K562 (cell line): Measurements from ENCODE around the gene YAF2. TPM values are rescaled to one million over a fixed set of nuclear protein-coding genes. Genes with fewer than 3 reads are reported as not detected.
A peak's percentile ranks its signal among the peaks of the same experiment; 100 is the strongest.

Experiments used
- ATAC-seq: fragments of 200-7000 bp; cut with Tn5 transposase; 3 replicates; pipeline ENCODE4 v1.9.1; 2020; ENCODE audit warnings: moderate library complexity
- BruUV-seq: library from RNA; stranded (reverse); fragments of 400-500 nt; replicated peaks from 2 replicates; lab custom pipeline; 2021; lab: Mats Ljungman, UMichigan
- CTCF ChIA-PET: fragments of 300-600 bp; formaldehyde crosslinking; extraction: SDS; loops from one replicate; lab custom pipeline; 2021; ENCODE audit warnings: low intra/inter-chr PET ratio; lab: Yijun Ruan, JAX
- POLR2A ChIA-PET: fragments of 300-600, 350-650 bp; sonication (Branson Sonifier 250); formaldehyde crosslinking; extraction: SDS; loops from one replicate; lab custom pipeline; 2021; ENCODE audit warnings: antibody characterized with exemption, inconsistent platforms; lab: Yijun Ruan, JAX
- DNase-seq, 4 experiments: peaks; one replicate each; pipeline versions ENCODE4 v3.0.0 to v3.0.0-alpha.2; 2011 to 2018; ENCODE audit warnings: low spot score in 3 of 4, mixed read lengths in 3 of 4; ENCODE audit errors: extremely low read depth in 1 of 4
- FAIRE-seq: peaks from 2 replicates; lab custom pipeline; 2011; peaks lifted over from hg19 to GRCh38; lab: Jason Lieb, UNC
- H2AFZ ChIP-seq: 2 replicates; pipeline ENCODE4 v1.6.0; 2011; ENCODE audit warnings: low read depth, low read length, control low read depth, inconsistent platforms
- H3K27ac ChIP-seq: fragments of 200-600 bp; 3 replicates; pipeline ENCODE4 v1.8.0; 2011; ENCODE audit warnings: low read depth, mild to moderate bottlenecking, control low read depth, inconsistent platforms, low read length, moderate library complexity, mixed read lengths; ENCODE audit errors: extremely low read depth
- H3K27me3 ChIP-seq, 2 experiments: fragments of 300-600 bp in 1 of 2; 2 replicates in 1 of 2; 3 replicates in 1 of 2; pipeline versions ENCODE4 v1.6.0 to v1.8.0; 2011; ENCODE audit warnings: inconsistent platforms in 2 of 2, low read length in 2 of 2, mild to moderate bottlenecking in 1 of 2, mixed read lengths in 1 of 2, moderate library complexity in 1 of 2; ENCODE audit not compliant: control insufficient read depth in 2 of 2, insufficient read depth in 2 of 2
- H3K36me3 ChIP-seq: fragments of 300-600 bp; 3 replicates; pipeline ENCODE4 v1.8.0; 2011; ENCODE audit warnings: mild to moderate bottlenecking, low read length, inconsistent platforms; ENCODE audit not compliant: control insufficient read depth, insufficient read depth
- H3K4me1 ChIP-seq, 2 experiments: fragments of 200-600 bp in 1 of 2; replicated peaks in 1 of 2; 2 replicates in 1 of 2; 3 replicates in 1 of 2; pipeline versions ENCODE4 v1.5.1 to v1.8.0; 2011; ENCODE audit warnings: inconsistent platforms in 2 of 2, low read length in 2 of 2, mild to moderate bottlenecking in 1 of 2, mixed read lengths in 1 of 2, moderate library complexity in 1 of 2; ENCODE audit not compliant: control insufficient read depth in 2 of 2, insufficient read depth in 2 of 2
- H3K4me2 ChIP-seq: 2 replicates; pipeline ENCODE4 v1.6.1; 2011; ENCODE audit warnings: low read length, control low read depth, inconsistent platforms, mixed read lengths; ENCODE audit not compliant: insufficient read depth
- H3K4me3 ChIP-seq: fragments of 200-600 bp; sonication (generic), shearing (Covaris generic); 2 replicates; pipeline ENCODE4 v1.5.1; 2016; ENCODE audit warnings: control low read depth, inconsistent platforms
- H3K79me2 ChIP-seq: fragments of 200-600 bp; 3 replicates; pipeline ENCODE4 v1.8.0; 2011; ENCODE audit warnings: low read length, inconsistent platforms; ENCODE audit not compliant: control insufficient read depth, insufficient read depth
- H3K9ac ChIP-seq, 2 experiments: 2 replicates each; pipeline versions ENCODE4 v1.6.0 to v1.6.1; 2011; ENCODE audit warnings: low read depth in 2 of 2, low read length in 2 of 2, control low read depth in 1 of 2, inconsistent platforms in 1 of 2, mild to moderate bottlenecking in 1 of 2, mixed read lengths in 1 of 2; ENCODE audit not compliant: insufficient read depth in 1 of 2
- H3K9me1 ChIP-seq: one replicate; pipeline ENCODE4 v1.6.0; 2011; ENCODE audit warnings: inconsistent platforms, mild to moderate bottlenecking, low read length, moderate library complexity; ENCODE audit not compliant: control insufficient read depth, insufficient read depth
- H3K9me3 ChIP-seq: replicated peaks from 2 replicates; pipeline ENCODE4 v1.5.1; 2011; ENCODE audit warnings: low read depth, low read length, inconsistent platforms; ENCODE audit not compliant: control insufficient read depth, insufficient read depth
- H4K20me1 ChIP-seq: replicated peaks from 2 replicates; pipeline ENCODE4 v1.6.1; 2011; ENCODE audit warnings: low read length, inconsistent platforms, mixed read lengths; ENCODE audit not compliant: control insufficient read depth, insufficient read depth
- CBFA2T2 ChIP-seq: fragments of 450-650 bp; conservative IDR thresholded peaks from 2 replicates; pipeline ENCODE4 v1.6.1; 2017; ENCODE audit warnings: mild to moderate bottlenecking
- ELF4 ChIP-seq: fragments of 450-650 bp; formaldehyde crosslinking; IDR thresholded peaks from 2 replicates; pipeline ENCODE4 v1.4.0; 2022; ENCODE audit warnings: missing genetic modification characterization
- WGBS: fragments of 100-300 bp; shearing (Covaris generic); methylation state at CpG from one replicate; pipeline ENCODE4 v1.1.6; 2016; ENCODE audit warnings: low coverage, mixed read lengths; ENCODE audit not compliant: insufficient coverage; ENCODE audit errors: missing lambda C conversion rate; 5-methylcytosine and 5-hydroxymethylcytosine counted together
- in situ Hi-C: fragments of 300-500 bp; cut with MboI; formaldehyde crosslinking; loops from 4 replicates; pipeline ENCODE4 v1.15.0; 2018; ENCODE audit warnings: inconsistent platforms, mixed read lengths
- intact Hi-C: fragments of 100-400 bp; cut with micrococcal nuclease; formaldehyde crosslinking; loops from 2 replicates; pipeline ENCODE4 v1.14.2; 2022
- polyA plus RNA-seq, 8 experiments: library from polyadenylated mRNA; depleted of rRNA in 4 of 8; stranded (reverse) in 5 of 8; unstranded in 3 of 8; fragments of >200 nt; fragmentation: Nextera tagmentation in 2 of 8; fragmentation: Illumina TruSeq in 1 of 8; extraction: Ambion mirVana in 2 of 8; extraction: Trizol in 1 of 8; gene quantifications; 2 replicates each; pipeline versions ENCODE4 v1.2.1 to v1.2.3, GENCODE V29; 2011 to 2014; ENCODE audit warnings: inconsistent platforms in 1 of 8, missing spikeins in 1 of 8
- total RNA-seq, 7 experiments: library from RNA; depleted of rRNA in 6 of 7; stranded (reverse); fragments of >200 nt in 6 of 7; fragmentation: Illumina TruSeq in 2 of 7; extraction: Trizol in 2 of 7; gene quantifications; 2 replicates each; pipeline versions ENCODE4 v1.2.1 to v1.2.3, GENCODE V29; 2011 to 2021; ENCODE audit warnings: low replicate concordance in 1 of 7
- TF ChIP-seq, protein P1 (sequence below), 3 experiments: IDR thresholded peaks in 2 of 3; conservative IDR thresholded peaks in 1 of 3; 2 replicates each; pipeline ENCODE4 v1.5.1; 2011 to 2012; ENCODE audit warnings: low read length in 3 of 3, mild to moderate bottlenecking in 3 of 3, control low read depth in 2 of 3, improper control_type of control experiment in 1 of 3, inconsistent platforms in 1 of 3, low read depth in 1 of 3, mixed read lengths in 1 of 3, moderate library complexity in 1 of 3; ENCODE audit not compliant: insufficient read depth in 2 of 3
- TF ChIP-seq, protein P2 (sequence below): fragments of 450-650 bp; IDR thresholded peaks from 2 replicates; pipeline ENCODE4 v1.6.1; 2016; ENCODE audit warnings: borderline replicate concordance
- TF ChIP-seq, protein P3 (sequence below): fragments of 450-650 bp; IDR thresholded peaks from 2 replicates; pipeline ENCODE4 v1.6.1; 2016; ENCODE audit warnings: low read depth
- TF ChIP-seq, protein P4 (sequence below): fragments of 250-450 bp; sonication (Bioruptor Pico); IDR thresholded peaks from 2 replicates; pipeline ENCODE4 v1.8.0; 2022; ENCODE audit warnings: moderate library complexity, mild to moderate bottlenecking, inconsistent platforms

Gene YAF2
- total and polyA plus RNA-seq, 9 of the 15 experiments (the other 6 are each of a cell fraction or from before 2014, with no cell fraction given): 10.6 to 26.4 (median 21.3) TPM

DNA sequence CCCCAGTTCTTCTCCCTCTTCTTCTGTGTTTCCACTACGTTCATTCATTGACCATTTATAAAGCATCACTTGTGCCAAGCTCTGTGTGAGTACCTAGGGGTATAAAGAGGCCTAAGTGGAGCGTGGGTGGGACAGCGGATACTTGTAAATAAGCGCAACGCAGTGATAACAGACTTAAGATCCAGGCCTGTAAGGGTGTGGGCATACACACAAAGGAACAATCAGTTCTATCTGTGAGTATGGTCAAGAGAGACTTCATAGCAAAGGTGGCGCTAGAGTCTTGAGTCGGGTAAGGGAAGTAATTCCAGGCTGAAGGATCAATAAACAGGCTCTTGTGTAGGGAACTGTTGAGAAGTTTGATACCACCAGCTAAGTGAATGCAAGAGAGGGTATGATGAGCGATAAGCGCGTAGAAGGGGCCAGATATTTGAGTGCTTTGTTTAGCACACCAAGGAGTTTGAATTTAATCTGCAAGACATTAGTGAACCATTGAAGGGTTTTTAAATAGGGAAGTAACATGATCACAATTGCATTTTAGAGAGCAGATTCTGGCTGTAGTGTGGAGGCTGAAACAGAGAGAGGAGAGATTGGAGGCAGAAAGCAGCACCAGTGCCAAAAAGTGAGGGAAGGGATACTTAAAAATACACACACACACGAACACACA is 92.4 kb downstream of the YAF2 start (continued):
- TF ChIP-seq, protein P1, sequence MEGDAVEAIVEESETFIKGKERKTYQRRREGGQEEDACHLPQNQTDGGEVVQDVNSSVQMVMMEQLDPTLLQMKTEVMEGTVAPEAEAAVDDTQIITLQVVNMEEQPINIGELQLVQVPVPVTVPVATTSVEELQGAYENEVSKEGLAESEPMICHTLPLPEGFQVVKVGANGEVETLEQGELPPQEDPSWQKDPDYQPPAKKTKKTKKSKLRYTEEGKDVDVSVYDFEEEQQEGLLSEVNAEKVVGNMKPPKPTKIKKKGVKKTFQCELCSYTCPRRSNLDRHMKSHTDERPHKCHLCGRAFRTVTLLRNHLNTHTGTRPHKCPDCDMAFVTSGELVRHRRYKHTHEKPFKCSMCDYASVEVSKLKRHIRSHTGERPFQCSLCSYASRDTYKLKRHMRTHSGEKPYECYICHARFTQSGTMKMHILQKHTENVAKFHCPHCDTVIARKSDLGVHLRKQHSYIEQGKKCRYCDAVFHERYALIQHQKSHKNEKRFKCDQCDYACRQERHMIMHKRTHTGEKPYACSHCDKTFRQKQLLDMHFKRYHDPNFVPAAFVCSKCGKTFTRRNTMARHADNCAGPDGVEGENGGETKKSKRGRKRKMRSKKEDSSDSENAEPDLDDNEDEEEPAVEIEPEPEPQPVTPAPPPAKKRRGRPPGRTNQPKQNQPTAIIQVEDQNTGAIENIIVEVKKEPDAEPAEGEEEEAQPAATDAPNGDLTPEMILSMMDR (IDR thresholded peaks at IDR 0.05 in 2 of 3, conservative IDR thresholded peaks at IDR 0.05 in 1 of 3; ENCODE audit: insufficient read depth in 2 of 3, low read depth in 1 of 3, low read length in 3 of 3): peak; percentile 13 to 37 (median 32); a peak in 3 of 6 replicates
- TF ChIP-seq ELF4: no peak
- TF ChIP-seq, protein P2, sequence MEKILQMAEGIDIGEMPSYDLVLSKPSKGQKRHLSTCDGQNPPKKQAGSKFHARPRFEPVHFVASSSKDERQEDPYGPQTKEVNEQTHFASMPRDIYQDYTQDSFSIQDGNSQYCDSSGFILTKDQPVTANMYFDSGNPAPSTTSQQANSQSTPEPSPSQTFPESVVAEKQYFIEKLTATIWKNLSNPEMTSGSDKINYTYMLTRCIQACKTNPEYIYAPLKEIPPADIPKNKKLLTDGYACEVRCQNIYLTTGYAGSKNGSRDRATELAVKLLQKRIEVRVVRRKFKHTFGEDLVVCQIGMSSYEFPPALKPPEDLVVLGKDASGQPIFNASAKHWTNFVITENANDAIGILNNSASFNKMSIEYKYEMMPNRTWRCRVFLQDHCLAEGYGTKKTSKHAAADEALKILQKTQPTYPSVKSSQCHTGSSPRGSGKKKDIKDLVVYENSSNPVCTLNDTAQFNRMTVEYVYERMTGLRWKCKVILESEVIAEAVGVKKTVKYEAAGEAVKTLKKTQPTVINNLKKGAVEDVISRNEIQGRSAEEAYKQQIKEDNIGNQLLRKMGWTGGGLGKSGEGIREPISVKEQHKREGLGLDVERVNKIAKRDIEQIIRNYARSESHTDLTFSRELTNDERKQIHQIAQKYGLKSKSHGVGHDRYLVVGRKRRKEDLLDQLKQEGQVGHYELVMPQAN: no peak
- TF ChIP-seq CBFA2T2: no peak
- TF ChIP-seq, all 486 proteins: peak for 13

DNA sequence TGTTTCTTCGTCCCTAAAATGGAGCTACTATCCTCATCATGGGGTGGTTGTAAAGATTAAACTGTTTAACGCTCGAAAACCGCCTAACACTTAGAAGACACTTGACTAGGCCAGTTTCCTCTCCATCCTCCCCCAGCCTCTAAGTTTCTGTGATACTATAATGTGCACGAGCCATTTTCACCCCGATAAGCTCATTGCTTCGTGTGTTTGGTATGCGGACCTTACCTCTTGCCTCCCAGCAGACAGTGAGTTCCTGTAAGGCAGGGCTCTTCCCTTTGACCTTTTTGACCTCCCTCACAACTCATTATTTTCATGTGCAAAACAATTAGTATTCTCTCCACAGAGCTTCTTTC is 92.9 kb downstream of the YAF2 start:
- BruUV-seq: TSS peak; percentile 95
- Histone ChIP-seq H3K4me2 (peak overlapping the region; percentile 84), H4K20me1 (peaks cover 13% of the 10 kb centered on the region), H3K9me3 (no peaks in the 10 kb centered on the region), H3K36me3 (no peaks in the 10 kb centered on the region), H3K27me3 (no peaks in the 10 kb centered on the region), H3K4me3 (peak overlapping the region; percentile 67), H3K4me1 (peaks cover 13 to 23% of the 10 kb centered on the region in 2 experiments; a peak in 4 of 5 replicates), H3K79me2 (peaks cover 22% of the 10 kb centered on the region), H3K9me1 (no peaks in the 10 kb centered on the region), H3K27ac (peak overlapping the region; percentile 74), H2AFZ (peak overlapping the region; percentile 98), H3K9ac (peak overlapping the region; percentile 78 to 87)
- in situ Hi-C loops: loop anchor here (25.0 kb wide), 1 partner anchor 417 kb away; no protein-coding TSS in a partner anchor
- ChIA-PET CTCF (no interaction called here), POLR2A (interaction anchor here (0.6 to 1.3 kb wide), 3 partner anchors 10 to 577 kb away, joined by 3 to 9 read pairs (median 3); no protein-coding TSS in a partner anchor)
- DNase-seq: peak in 2 of 4 experiments; percentile 26 to 41
- FAIRE-seq: peak; percentile 11
- WGBS: 1% methylated on average over 8 of the region's 8 CpGs
- peak; percentile 10 for ATAC-seq
- intact Hi-C loops: loop anchor here (2.0 kb wide), 2 partner anchors 94 to 182 kb away; partner anchors contain the start of genes PPHLN1, YAF2 and ZCRB1
- TF ChIP-seq, protein P3, sequence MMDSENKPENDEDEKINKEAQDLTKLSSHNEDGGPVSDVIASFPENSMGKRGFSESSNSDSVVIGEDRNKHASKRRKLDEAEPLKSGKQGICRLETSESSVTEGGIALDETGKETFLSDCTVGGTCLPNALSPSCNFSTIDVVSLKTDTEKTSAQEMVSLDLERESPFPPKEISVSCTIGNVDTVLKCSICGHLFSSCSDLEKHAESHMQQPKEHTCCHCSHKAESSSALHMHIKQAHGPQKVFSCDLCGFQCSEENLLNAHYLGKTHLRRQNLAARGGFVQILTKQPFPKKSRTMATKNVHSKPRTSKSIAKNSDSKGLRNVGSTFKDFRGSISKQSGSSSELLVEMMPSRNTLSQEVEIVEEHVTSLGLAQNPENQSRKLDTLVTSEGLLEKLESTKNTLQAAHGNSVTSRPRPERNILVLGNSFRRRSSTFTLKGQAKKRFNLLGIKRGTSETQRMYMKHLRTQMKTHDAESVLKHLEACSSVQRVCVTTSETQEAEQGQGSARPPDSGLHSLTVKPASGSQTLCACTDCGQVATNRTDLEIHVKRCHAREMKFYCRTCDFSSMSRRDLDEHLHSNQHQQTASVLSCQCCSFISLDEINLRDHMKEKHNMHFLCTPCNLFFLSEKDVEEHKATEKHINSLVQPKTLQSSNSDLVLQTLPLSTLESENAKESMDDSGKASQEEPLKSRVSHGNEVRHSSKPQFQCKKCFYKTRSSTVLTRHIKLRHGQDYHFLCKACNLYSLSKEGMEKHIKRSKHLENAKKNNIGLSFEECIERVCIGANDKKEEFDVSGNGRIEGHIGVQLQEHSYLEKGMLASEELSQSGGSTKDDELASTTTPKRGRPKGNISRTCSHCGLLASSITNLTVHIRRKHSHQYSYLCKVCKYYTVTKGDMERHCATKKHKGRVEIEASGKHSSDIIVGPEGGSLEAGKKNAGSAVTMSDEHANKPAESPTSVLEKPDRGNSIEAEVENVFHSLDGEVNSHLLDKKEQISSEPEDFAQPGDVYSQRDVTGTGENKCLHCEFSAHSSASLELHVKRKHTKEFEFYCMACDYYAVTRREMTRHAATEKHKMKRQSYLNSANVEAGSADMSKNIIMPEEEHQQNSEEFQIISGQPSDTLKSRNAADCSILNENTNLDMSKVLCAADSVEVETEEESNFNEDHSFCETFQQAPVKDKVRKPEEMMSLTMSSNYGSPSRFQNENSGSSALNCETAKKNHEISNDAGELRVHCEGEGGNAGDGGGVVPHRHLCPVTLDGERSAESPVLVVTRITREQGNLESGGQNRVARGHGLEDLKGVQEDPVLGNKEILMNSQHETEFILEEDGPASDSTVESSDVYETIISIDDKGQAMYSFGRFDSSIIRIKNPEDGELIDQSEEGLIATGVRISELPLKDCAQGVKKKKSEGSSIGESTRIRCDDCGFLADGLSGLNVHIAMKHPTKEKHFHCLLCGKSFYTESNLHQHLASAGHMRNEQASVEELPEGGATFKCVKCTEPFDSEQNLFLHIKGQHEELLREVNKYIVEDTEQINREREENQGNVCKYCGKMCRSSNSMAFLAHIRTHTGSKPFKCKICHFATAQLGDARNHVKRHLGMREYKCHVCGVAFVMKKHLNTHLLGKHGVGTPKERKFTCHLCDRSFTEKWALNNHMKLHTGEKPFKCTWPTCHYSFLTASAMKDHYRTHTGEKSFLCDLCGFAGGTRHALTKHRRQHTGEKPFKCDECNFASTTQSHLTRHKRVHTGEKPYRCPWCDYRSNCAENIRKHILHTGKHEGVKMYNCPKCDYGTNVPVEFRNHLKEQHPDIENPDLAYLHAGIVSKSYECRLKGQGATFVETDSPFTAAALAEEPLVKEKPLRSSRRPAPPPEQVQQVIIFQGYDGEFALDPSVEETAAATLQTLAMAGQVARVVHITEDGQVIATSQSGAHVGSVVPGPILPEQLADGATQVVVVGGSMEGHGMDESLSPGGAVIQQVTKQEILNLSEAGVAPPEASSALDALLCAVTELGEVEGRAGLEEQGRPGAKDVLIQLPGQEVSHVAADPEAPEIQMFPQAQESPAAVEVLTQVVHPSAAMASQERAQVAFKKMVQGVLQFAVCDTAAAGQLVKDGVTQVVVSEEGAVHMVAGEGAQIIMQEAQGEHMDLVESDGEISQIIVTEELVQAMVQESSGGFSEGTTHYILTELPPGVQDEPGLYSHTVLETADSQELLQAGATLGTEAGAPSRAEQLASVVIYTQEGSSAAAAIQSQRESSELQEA: no peak
- TF ChIP-seq, protein P4, sequence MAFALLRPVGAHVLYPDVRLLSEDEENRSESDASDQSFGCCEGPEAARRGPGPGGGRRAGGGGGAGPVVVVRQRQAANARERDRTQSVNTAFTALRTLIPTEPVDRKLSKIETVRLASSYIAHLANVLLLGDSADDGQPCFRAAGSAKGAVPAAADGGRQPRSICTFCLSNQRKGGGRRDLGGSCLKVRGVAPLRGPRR (CRISPR knock-in tag): no peak
